ENCODE results near the gene PSTPIP1. TPM values are rescaled to one million over a fixed set of nuclear protein-coding genes. Genes with fewer than 3 reads are reported as not detected.
A peak's percentile ranks its signal among the peaks of the same experiment; 100 is the strongest.

The PSTPIP1 gene
- total and polyA plus RNA-seq, 2 of the 8 experiments (the other 6 are each of a cell fraction or from before 2014, with no cell fraction given), result 1.6 to 1.8 TPM

- Histone ChIP-seq H3K27me3 (replicated peaks in 1 of 4; ENCODE audit: control insufficient read depth in 3 of 4, extremely low read depth in 1 of 4, insufficient read depth in 3 of 4, low read length in 3 of 4) (no peaks in the 10 kb centered on the region), H2BK5ac (ENCODE audit: low read depth, low read length) (no peak overlapping the region), H3K56ac (replicated peaks; ENCODE audit: insufficient read length, low read depth, low read length) (no peak overlapping the region), H3K18ac (ENCODE audit: extremely low read depth, low read length) (no peak overlapping the region), H3K4ac (replicated peaks; ENCODE audit: insufficient read length, low read depth, low read length) (no peak overlapping the region), H2AK5ac (ENCODE audit: low read depth, low read length) (no peak overlapping the region), H3K4me3 (ENCODE audit: extremely low read depth in 1 of 4, insufficient read depth in 2 of 4, low read depth in 3 of 4, low read length in 4 of 4) (no peak overlapping the region), H4K5ac (ENCODE audit: insufficient read length, low read depth, low read length) (no peak overlapping the region), H3K27ac (ENCODE audit: low read depth, low read length) (no peak overlapping the region), H4K20me1 (replicated peaks in 1 of 2; ENCODE audit: control insufficient read depth in 1 of 2, insufficient read depth in 2 of 2, low read length in 2 of 2) (no peaks in the 10 kb centered on the region), H2BK12ac (ENCODE audit: low read depth, low read length) (no peak overlapping the region), H3K23me2 (ENCODE audit: low read depth, low read length) (peaks cover 5% of the 10 kb centered on the region; the same call in 1 of the 2 replicates), H3K36me3 (ENCODE audit: control insufficient read depth in 2 of 4, insufficient read depth in 4 of 4, low read length in 3 of 4) (no peaks in the 10 kb centered on the region), H3K79me2 (ENCODE audit: control insufficient read depth in 1 of 2, insufficient read depth in 2 of 2, low read length in 2 of 2) (no peaks in the 10 kb centered on the region), H2BK120ac (replicated peaks; ENCODE audit: low read depth, low read length) (no peak overlapping the region), H3K4me2 (ENCODE audit: insufficient read depth in 1 of 2, low read depth in 2 of 2, low read length in 2 of 2) (no peak overlapping the region), H3K79me1 (ENCODE audit: low read depth, low read length) (no peaks in the 10 kb centered on the region), H2BK20ac (ENCODE audit: low read length) (no peak overlapping the region), H4K91ac (replicated peaks; ENCODE audit: insufficient read length, low read length) (no peak overlapping the region), H3K9me3 (ENCODE audit: insufficient read depth in 2 of 2, low read depth in 1 of 2, low read length in 1 of 2) (no peaks in the 10 kb centered on the region), H3K23ac (ENCODE audit: insufficient read length) (no peak overlapping the region), H4K8ac (ENCODE audit: extremely low read depth, insufficient read depth, low read length) (0 out of 2 replicates have a peak overlapping the region, but pooled peaks have one; percentile 76), H3K14ac (ENCODE audit: insufficient read length) (no peak overlapping the region), H2BK15ac (ENCODE audit: low read length) (no peak overlapping the region), H3K9ac (replicated peaks in 1 of 4; ENCODE audit: extremely low read depth in 1 of 4, low read depth in 3 of 4, low read length in 3 of 4) (no peak overlapping the region), H2AFZ (ENCODE audit: low read length) (no peak overlapping the region), H3K4me1 (replicated peaks in 1 of 4; ENCODE audit: control insufficient read depth in 3 of 4, insufficient read depth in 4 of 4, low read length in 3 of 4) (peaks cover 0 to 4% (median 0%) of the 10 kb centered on the region in 4 experiments; a peak in 1 of 7 replicates)
- ChIA-PET CTCF (ENCODE audit: partially characterized antibody) (interaction anchor here (1.0 to 3.3 kb wide), 6 partner anchors 8 to 87 kb away, joined by 3 to 16 read pairs (median 6); no protein-coding TSS in a partner anchor), POLR2A (ENCODE audit: partially characterized antibody) (no interaction called here)
- FAIRE-seq (no peak), DNase-seq (ENCODE audit: low read depth in 1 of 2, low spot score in 2 of 2) (no peak)
- 89% methylated on average over 23 of the region's 23 CpGs; no CpG with 5 or more reads in 1 of the 2 experiments for WGBS, 2 experiments (ENCODE audit: extremely low coverage in 1 of 2, insufficient coverage in 1 of 2, insufficient read length in 1 of 2, insufficient replicate concordance in 2 of 2, low coverage in 1 of 2, low lambda C conversion rate in 2 of 2, missing lambda C conversion rate in 1 of 2)
- no peak for TF ChIP-seq SIX5 (IDR thresholded peaks at IDR 0.05; ENCODE audit: low read depth, low read length)
- no peak for TF ChIP-seq EGR1 (IDR thresholded peaks at IDR 0.05; ENCODE audit: borderline replicate concordance, low read depth, low read length)
- no peak for TF ChIP-seq TAF7 (optimal IDR thresholded peaks at IDR 0.05; ENCODE audit: borderline replicate concordance, low read depth, low read length)
- TF ChIP-seq CREB1 (IDR thresholded peaks at IDR 0.05), result no peak
- TF ChIP-seq EZH2 (IDR thresholded peaks at IDR 0.05; ENCODE audit: low read depth, low read length, severe bottlenecking), result no peak
- TF ChIP-seq RBBP5 (IDR thresholded peaks at IDR 0.05; ENCODE audit: borderline replicate concordance, low read depth, low read length), result no peak
- no peak for TF ChIP-seq TBP (IDR thresholded peaks at IDR 0.05; ENCODE audit: low read depth, low read length)
- TF ChIP-seq SP2 (IDR thresholded peaks at IDR 0.05; ENCODE audit: low read length), result no peak
- TF ChIP-seq ASH2L (IDR thresholded peaks at IDR 0.05; ENCODE audit: low read length), result no peak
- no peak for TF ChIP-seq MAFK (IDR thresholded peaks at IDR 0.05; ENCODE audit: low read depth, low read length)
- TF ChIP-seq TAF1 (IDR thresholded peaks at IDR 0.05; ENCODE audit: low read depth, low read length), result no peak
- no peak for TF ChIP-seq E2F6 (IDR thresholded peaks at IDR 0.05)
Observed at GRCh38 chr15:77014132-77015081, 19.5 kb downstream of the PSTPIP1 start.
